ENCODE measurements around the gene ENC1. TPM values are rescaled to one million over a fixed set of nuclear protein-coding genes. Genes with fewer than 3 reads are reported as not detected.
A peak's percentile ranks its signal among the peaks of the same experiment; 100 is the strongest.

Gene ENC1
- total and polyA plus RNA-seq, 2 donors = 11.2 to 75.4 TPM

- Histone ChIP-seq H3K27ac (ENCODE audit: low read depth) (no peak overlapping the region), H3K4me3 (ENCODE audit: low read depth, low read length) (no peak overlapping the region), H3K4me1 (ENCODE audit: insufficient read depth) (peaks cover 1% of the 10 kb centered on the region), H3K36me3 (ENCODE audit: insufficient read depth) (no peaks in the 10 kb centered on the region)
- DNase-seq (ENCODE audit: extremely low spot score) = no peak
- 13% methylated on average over 6 of the region's 6 CpGs for WGBS
Measured at GRCh38 chr5:74648835-74649293, 8.3 kb upstream of the ENC1 start.

DNA sequence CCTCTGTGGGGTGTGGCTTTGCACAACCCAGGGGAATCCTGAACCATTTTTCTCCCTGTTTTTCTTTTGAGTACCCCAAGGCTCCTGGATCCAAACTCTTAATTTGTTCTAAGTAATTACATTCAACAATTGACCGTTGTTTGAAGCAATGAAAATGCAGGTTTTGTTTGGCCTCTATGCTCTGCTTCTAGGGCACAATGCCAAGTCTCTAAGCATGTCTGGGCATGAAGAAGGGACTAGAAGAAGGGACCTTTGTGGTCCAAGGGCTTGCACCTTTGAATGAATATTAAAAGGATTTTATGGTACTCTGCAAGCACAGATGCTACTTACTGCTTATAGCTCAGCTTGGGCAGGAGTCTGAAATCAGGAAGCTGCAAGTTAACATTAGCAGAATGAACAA lies 6.6 kb upstream of the ENC1 start:
- 73% methylated on average over 1 of the region's 1 CpG for WGBS

GRCh38 chr5:74643111-74643562 lies 2.6 kb upstream of the ENC1 start:
- no peak overlapping the region for H3K4me3 ChIP-seq (ENCODE audit: low read depth, low read length)
- no peaks in the 10 kb centered on the region for H3K4me1 ChIP-seq (ENCODE audit: insufficient read depth)
- H3K36me3 ChIP-seq (ENCODE audit: insufficient read depth) = no peaks in the 10 kb centered on the region
- H3K27ac ChIP-seq (ENCODE audit: low read depth) = no peak overlapping the region
- no peak for DNase-seq (ENCODE audit: extremely low spot score)
- 48% methylated on average over 4 of the region's 4 CpGs for WGBS

More for the DNA sequence above, 6.6 kb upstream of the ENC1 start:
- DNase-seq (ENCODE audit: extremely low spot score) = no peak
- H3K4me1 ChIP-seq (ENCODE audit: insufficient read depth) = no peaks in the 10 kb centered on the region
- no peak overlapping the region for H3K4me3 ChIP-seq (ENCODE audit: low read depth, low read length)
- H3K27ac ChIP-seq (ENCODE audit: low read depth) = no peak overlapping the region
- H3K36me3 ChIP-seq (ENCODE audit: insufficient read depth) = no peaks in the 10 kb centered on the region

GRCh38 chr5:74642543-74642863 lies 2.0 kb upstream of the ENC1 start:
- WGBS = 76% methylated on average over 6 of the region's 6 CpGs
- no peak overlapping the region for H3K4me3 ChIP-seq (ENCODE audit: low read depth, low read length)
- H3K4me1 ChIP-seq (ENCODE audit: insufficient read depth) = no peaks in the 10 kb centered on the region
- no peak overlapping the region for H3K27ac ChIP-seq (ENCODE audit: low read depth)
- no peak for DNase-seq (ENCODE audit: extremely low spot score)
- no peaks in the 10 kb centered on the region for H3K36me3 ChIP-seq (ENCODE audit: insufficient read depth)

DNA sequence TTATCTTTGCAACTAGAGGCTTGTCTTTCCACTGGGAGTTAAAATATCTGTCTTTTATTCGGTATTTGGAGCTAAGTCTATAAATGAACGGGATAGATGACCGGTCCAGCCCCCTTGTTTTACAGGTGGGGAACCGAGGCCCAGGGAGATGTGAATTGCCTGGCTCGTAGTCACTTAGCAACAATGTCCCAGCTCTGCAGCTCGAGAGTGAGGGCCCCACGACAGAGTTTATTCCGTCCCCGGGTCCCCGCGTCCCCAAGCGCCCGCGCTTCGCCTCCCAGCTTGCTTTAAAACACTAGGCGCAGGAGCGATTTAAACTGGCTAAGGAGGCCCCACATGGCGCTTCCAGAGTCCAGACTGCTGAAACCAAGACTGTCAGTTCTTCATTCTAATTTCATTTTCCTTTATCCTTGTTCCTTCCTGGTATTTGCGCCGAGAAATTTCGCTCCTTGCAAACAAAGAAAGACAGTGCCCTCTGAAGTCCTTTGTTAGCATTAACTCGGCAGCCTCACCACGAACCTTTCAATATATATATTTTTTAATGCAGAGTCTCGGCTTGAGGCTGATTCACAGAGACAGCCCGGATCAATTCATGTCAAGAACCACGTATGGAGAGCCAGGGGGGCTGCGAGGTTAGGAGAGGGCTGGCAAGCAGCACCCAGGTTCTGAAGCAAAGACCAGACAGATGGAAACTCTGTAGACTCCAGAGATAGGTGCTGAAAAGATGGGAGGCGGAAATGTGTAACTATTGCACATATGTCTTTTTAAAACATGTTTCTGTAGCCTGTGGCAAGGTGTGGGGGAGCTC lies 1.4 kb upstream of the ENC1 start:
- no peaks in the 10 kb centered on the region for H3K36me3 ChIP-seq (ENCODE audit: insufficient read depth)
- peak overlapping the region; percentile 13 for H3K27ac ChIP-seq (ENCODE audit: low read depth)
- no peaks in the 10 kb centered on the region for H3K4me1 ChIP-seq (ENCODE audit: insufficient read depth)
- WGBS = 5% methylated on average over 28 of the region's 28 CpGs
- H3K4me3 ChIP-seq (ENCODE audit: low read depth, low read length) = peak overlapping the region; percentile 68
- DNase-seq (ENCODE audit: extremely low spot score) = peak; percentile 70

- H3K4me3 ChIP-seq (ENCODE audit: low read depth, low read length) = peak overlapping the region; percentile 68
- H3K27ac ChIP-seq (ENCODE audit: low read depth) = peak overlapping the region; percentile 64
- DNase-seq (ENCODE audit: extremely low spot score) = no peak
- H3K36me3 ChIP-seq (ENCODE audit: insufficient read depth) = no peaks in the 10 kb centered on the region
- H3K4me1 ChIP-seq (ENCODE audit: insufficient read depth) = no peaks in the 10 kb centered on the region
- under 1% methylated on average over 47 of the region's 47 CpGs for WGBS
Measured at GRCh38 chr5:74640954-74641734, 616 bp upstream of the ENC1 start.

- Histone ChIP-seq H3K36me3 (ENCODE audit: insufficient read depth) (no peaks in the 10 kb centered on the region), H3K4me3 (ENCODE audit: low read depth, low read length) (peak overlapping the region; percentile 68), H3K27ac (ENCODE audit: low read depth) (peak overlapping the region; percentile 70), H3K4me1 (ENCODE audit: insufficient read depth) (no peaks in the 10 kb centered on the region)
- under 1% methylated on average over 57 of the region's 57 CpGs for WGBS
- DNase-seq (ENCODE audit: extremely low spot score) = no peak
Measured at GRCh38 chr5:74639807-74640449, 600 bp downstream of the ENC1 start.

- Histone ChIP-seq H3K4me3 (ENCODE audit: low read depth, low read length) (peak overlapping the region; percentile 68), H3K4me1 (ENCODE audit: insufficient read depth) (no peaks in the 10 kb centered on the region), H3K27ac (ENCODE audit: low read depth) (no peak overlapping the region), H3K36me3 (ENCODE audit: insufficient read depth) (no peaks in the 10 kb centered on the region)
- 16% methylated on average over 10 of the region's 10 CpGs for WGBS
- no peak for DNase-seq (ENCODE audit: extremely low spot score)
Measured at GRCh38 chr5:74638970-74639806, 1.3 kb downstream of the ENC1 start.

GRCh38 chr5:74638544-74638969 lies 2.0 kb downstream of the ENC1 start:
- H3K4me1 ChIP-seq (ENCODE audit: insufficient read depth) = no peaks in the 10 kb centered on the region
- no peaks in the 10 kb centered on the region for H3K36me3 ChIP-seq (ENCODE audit: insufficient read depth)
- DNase-seq (ENCODE audit: extremely low spot score) = no peak
- H3K27ac ChIP-seq (ENCODE audit: low read depth) = no peak overlapping the region
- peak overlapping the region; percentile 68 for H3K4me3 ChIP-seq (ENCODE audit: low read depth, low read length)
- 57% methylated on average over 1 of the region's 1 CpG for WGBS

GRCh38 chr5:74636552-74636951 lies 4.0 kb downstream of the ENC1 start:
- no peak for DNase-seq (ENCODE audit: extremely low spot score)
- Histone ChIP-seq H3K27ac (ENCODE audit: low read depth) (no peak overlapping the region), H3K4me1 (ENCODE audit: insufficient read depth) (no peaks in the 10 kb centered on the region), H3K36me3 (ENCODE audit: insufficient read depth) (no peaks in the 10 kb centered on the region), H3K4me3 (ENCODE audit: low read depth, low read length) (no peak overlapping the region)
- 72% methylated on average over 4 of the region's 4 CpGs for WGBS

GRCh38 chr5:74636149-74636548 lies 4.4 kb downstream of the ENC1 start:
- Histone ChIP-seq H3K27ac (ENCODE audit: low read depth) (no peak overlapping the region), H3K36me3 (ENCODE audit: insufficient read depth) (no peaks in the 10 kb centered on the region), H3K4me1 (ENCODE audit: insufficient read depth) (no peaks in the 10 kb centered on the region), H3K4me3 (ENCODE audit: low read depth, low read length) (no peak overlapping the region)
- no peak for DNase-seq (ENCODE audit: extremely low spot score)
- WGBS = 85% methylated on average over 12 of the region's 12 CpGs

- H3K27ac ChIP-seq (ENCODE audit: low read depth) = no peak overlapping the region
- no peaks in the 10 kb centered on the region for H3K36me3 ChIP-seq (ENCODE audit: insufficient read depth)
- 80% methylated on average over 16 of the region's 16 CpGs for WGBS
- DNase-seq (ENCODE audit: extremely low spot score) = no peak
- H3K4me3 ChIP-seq (ENCODE audit: low read depth, low read length) = no peak overlapping the region
- H3K4me1 ChIP-seq (ENCODE audit: insufficient read depth) = no peaks in the 10 kb centered on the region
Measured at GRCh38 chr5:74634611-74635286, 5.8 kb downstream of the ENC1 start.

Measured in urinary bladder (tissue), 4 donors.